ENCODE measurements around the gene MVB12B. TPM values are rescaled to one million over a fixed set of nuclear protein-coding genes. Genes with fewer than 3 reads are reported as not detected.

The MVB12B gene
- total RNA-seq, 2 donors from 2014 or later, result 18.6 to 19.7 TPM

GRCh38 chr9:126521976-126522590 is 195.5 kb downstream of the MVB12B start:
- H3K4me1 Mint-ChIP-seq, result peaks cover 47% of the 10 kb centered on the region
- WGBS, 2 experiments (ENCODE audit: insufficient coverage in 1 of 2, insufficient read length in 1 of 2), result 88 to 90% methylated on average over 5 to 10 of the region's 10 CpGs

DNA sequence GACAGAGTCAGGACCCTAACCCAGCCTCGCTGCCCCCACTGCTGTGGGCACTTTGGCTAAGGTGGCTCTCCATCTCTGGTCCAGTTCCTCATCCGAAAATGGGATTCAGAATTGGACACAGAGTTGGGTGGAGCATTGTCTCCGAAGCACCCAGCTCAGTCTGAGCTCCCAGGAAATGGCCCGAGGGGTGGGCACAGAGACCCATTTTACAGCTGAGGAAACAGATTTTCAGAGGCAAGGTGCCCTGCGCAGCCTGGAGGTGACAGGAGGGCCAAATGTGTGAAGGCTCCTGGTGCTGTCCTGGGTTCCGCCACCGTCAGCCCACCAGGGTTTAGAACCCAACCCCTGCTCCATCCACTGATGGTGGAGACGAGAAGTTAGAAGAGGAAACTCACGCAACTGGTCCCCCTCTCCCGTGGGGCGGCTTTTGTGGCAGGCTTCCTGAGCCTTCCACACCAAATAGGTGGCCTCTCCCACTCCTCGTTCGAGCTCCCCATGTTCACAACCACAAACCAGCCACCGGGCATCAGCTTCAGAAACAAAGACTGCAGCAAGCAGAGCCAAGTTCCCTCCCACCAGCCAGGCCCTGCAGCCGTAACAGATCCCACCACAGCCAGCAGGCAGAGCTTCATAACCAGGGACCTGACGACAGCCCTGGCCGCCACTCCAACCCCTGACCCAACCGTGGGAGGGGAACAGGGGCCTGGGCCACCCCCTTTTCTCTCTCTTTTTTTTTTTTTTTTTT is 196.2 kb downstream of the MVB12B start:
- H3K9me3 Mint-ChIP-seq, result no peaks in the 10 kb centered on the region
- no peaks in the 10 kb centered on the region for H3K27me3 ChIP-seq (ENCODE audit: control insufficient read depth, insufficient read depth, low read length, poor library complexity, severe bottlenecking)
- peaks cover 28% of the 10 kb centered on the region for H3K4me1 ChIP-seq (ENCODE audit: control insufficient read depth, insufficient read depth, low read length)
- TF ChIP-seq, protein P1, sequence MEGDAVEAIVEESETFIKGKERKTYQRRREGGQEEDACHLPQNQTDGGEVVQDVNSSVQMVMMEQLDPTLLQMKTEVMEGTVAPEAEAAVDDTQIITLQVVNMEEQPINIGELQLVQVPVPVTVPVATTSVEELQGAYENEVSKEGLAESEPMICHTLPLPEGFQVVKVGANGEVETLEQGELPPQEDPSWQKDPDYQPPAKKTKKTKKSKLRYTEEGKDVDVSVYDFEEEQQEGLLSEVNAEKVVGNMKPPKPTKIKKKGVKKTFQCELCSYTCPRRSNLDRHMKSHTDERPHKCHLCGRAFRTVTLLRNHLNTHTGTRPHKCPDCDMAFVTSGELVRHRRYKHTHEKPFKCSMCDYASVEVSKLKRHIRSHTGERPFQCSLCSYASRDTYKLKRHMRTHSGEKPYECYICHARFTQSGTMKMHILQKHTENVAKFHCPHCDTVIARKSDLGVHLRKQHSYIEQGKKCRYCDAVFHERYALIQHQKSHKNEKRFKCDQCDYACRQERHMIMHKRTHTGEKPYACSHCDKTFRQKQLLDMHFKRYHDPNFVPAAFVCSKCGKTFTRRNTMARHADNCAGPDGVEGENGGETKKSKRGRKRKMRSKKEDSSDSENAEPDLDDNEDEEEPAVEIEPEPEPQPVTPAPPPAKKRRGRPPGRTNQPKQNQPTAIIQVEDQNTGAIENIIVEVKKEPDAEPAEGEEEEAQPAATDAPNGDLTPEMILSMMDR (conservative IDR thresholded peaks at IDR 0.05), result no peak
- DNase-seq, result peak; percentile 71
- peaks cover 42% of the 10 kb centered on the region for H3K4me1 Mint-ChIP-seq
- H3K9ac ChIP-seq (ENCODE audit: extremely low read depth, low read length, poor library complexity, severe bottlenecking), result no peak overlapping the region
- no peak overlapping the region for H3K4me3 Mint-ChIP-seq
- 85 to 88% methylated on average over 11 to 18 of the region's 18 CpGs for whole genome bisulfite sequencing, 2 experiments (ENCODE audit: insufficient coverage in 1 of 2, insufficient read length in 1 of 2)
- no peaks in the 10 kb centered on the region for H3K27me3 Mint-ChIP-seq (ENCODE audit: insufficient read depth)
- H3K9me3 ChIP-seq (ENCODE audit: control insufficient read depth, low read length), result no peaks in the 10 kb centered on the region
- no peak overlapping the region for H3K27ac ChIP-seq (ENCODE audit: low read depth, low read length)
- H3K27ac Mint-ChIP-seq, result no peak overlapping the region
- no peak overlapping the region for H3K4me3 ChIP-seq (ENCODE audit: low read length)
- H3K36me3 ChIP-seq (ENCODE audit: control insufficient read depth, insufficient read depth, low read length), result no peaks in the 10 kb centered on the region
- H3K36me3 Mint-ChIP-seq (ENCODE audit: low read depth), result no peaks in the 10 kb centered on the region

More at GRCh38 chr9:126521976-126522590, 195.5 kb downstream of the MVB12B start:
- H3K4me1 ChIP-seq (ENCODE audit: control insufficient read depth, insufficient read depth, low read length), result peaks cover 28% of the 10 kb centered on the region
- DNase-seq, result no peak
- H3K4me3 ChIP-seq (ENCODE audit: low read length), result no peak overlapping the region
- no peak overlapping the region for H3K9ac ChIP-seq (ENCODE audit: extremely low read depth, low read length, poor library complexity, severe bottlenecking)
- no peaks in the 10 kb centered on the region for H3K9me3 ChIP-seq (ENCODE audit: control insufficient read depth, low read length)
- Mint-ChIP-seq H3K9me3 (no peaks in the 10 kb centered on the region), H3K27ac (no peak overlapping the region), H3K27me3 (ENCODE audit: insufficient read depth) (peaks cover 4% of the 10 kb centered on the region), H3K36me3 (ENCODE audit: low read depth) (no peaks in the 10 kb centered on the region), H3K4me3 (no peak overlapping the region)
- TF ChIP-seq, protein P1 (conservative IDR thresholded peaks at IDR 0.05), result no peak
- no peaks in the 10 kb centered on the region for H3K36me3 ChIP-seq (ENCODE audit: control insufficient read depth, insufficient read depth, low read length)
- H3K27ac ChIP-seq (ENCODE audit: low read depth, low read length), result peak overlapping the region; percentile 72
- no peaks in the 10 kb centered on the region for H3K27me3 ChIP-seq (ENCODE audit: control insufficient read depth, insufficient read depth, low read length, poor library complexity, severe bottlenecking)

DNA sequence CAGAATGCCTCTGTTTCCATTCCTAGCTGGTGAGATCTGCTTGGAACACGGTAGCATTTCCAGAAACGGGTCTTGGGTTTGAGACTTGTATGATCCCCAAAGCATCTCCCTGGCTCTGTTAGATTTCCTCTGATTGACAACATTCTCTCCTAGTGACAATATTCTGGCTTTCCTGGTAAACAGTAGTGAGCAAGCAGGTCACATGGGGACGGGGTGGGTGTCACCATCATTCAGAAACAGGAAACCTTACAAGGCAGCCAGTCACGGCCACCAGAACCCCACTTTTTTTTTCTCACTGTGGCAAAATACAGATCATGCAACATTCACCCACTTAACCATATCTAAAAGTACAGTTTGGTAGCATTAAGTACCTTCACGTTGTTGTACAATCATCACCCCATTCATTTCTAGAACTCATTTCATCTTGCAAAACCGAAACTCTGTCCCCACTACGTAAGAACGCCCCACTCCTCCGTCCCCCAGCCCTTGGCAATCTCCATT is 197.0 kb downstream of the MVB12B start:
- no peaks in the 10 kb centered on the region for H3K36me3 Mint-ChIP-seq (ENCODE audit: low read depth)
- no peak overlapping the region for H3K4me3 Mint-ChIP-seq
- no peaks in the 10 kb centered on the region for H3K27me3 Mint-ChIP-seq (ENCODE audit: insufficient read depth)
- 84 to 88% methylated on average over 9 of the region's 9 CpGs for WGBS, 2 experiments (ENCODE audit: insufficient coverage in 1 of 2, insufficient read length in 1 of 2)
- no peaks in the 10 kb centered on the region for H3K27me3 ChIP-seq (ENCODE audit: control insufficient read depth, insufficient read depth, low read length, poor library complexity, severe bottlenecking)
- no peak overlapping the region for H3K27ac ChIP-seq (ENCODE audit: low read depth, low read length)
- H3K4me1 Mint-ChIP-seq, result peaks cover 42% of the 10 kb centered on the region
- no peak overlapping the region for H3K4me3 ChIP-seq (ENCODE audit: low read length)
- no peak overlapping the region for H3K27ac Mint-ChIP-seq
- no peak overlapping the region for H3K9ac ChIP-seq (ENCODE audit: extremely low read depth, low read length, poor library complexity, severe bottlenecking)
- no peaks in the 10 kb centered on the region for H3K9me3 ChIP-seq (ENCODE audit: control insufficient read depth, low read length)
- no peaks in the 10 kb centered on the region for H3K9me3 Mint-ChIP-seq
- no peaks in the 10 kb centered on the region for H3K36me3 ChIP-seq (ENCODE audit: control insufficient read depth, insufficient read depth, low read length)
- TF ChIP-seq, protein P1 (conservative IDR thresholded peaks at IDR 0.05), result no peak
- DNase-seq, result no peak
- peaks cover 22% of the 10 kb centered on the region for H3K4me1 ChIP-seq (ENCODE audit: control insufficient read depth, insufficient read depth, low read length)

Measured in endodermal cell (in vitro differentiated cells).